ENCODE results near the gene PNKD.

Gene PNKD

DNA sequence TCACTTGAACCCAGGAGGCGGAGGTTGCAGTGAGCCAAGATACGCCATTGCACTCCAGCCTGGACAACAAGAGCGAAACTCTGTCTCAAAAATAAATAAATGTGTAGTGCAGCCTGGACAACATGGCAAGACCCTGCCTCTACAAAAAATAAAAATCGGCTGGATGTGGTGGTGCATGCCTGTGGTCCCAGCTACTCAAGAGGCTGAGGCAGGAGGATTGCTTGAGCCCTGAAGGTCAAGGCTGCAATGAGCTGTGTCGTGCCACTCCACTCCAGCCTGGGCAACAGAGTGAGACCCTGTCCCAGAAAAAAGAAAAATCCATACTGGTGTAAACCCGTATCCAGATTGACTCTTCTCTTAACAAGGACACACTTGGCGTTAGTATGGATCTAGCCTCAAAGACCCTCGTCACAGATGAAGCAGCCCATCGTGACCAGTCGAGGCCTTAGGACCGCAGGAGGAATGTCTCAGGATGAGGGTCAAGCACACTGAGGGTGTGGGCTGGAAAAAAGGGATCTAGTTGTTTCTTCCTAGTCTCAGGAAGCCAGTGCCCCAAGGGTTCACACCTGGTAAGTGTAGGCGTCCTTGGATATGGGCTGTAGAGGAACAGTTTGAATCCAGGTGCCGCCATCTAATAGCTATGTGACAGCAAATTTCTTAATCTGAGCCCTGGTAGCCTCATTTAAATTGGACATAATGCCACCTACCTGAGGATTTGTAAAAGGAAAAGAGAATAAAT is 13.5 kb upstream of the PNKD start:
- DNase-seq (ENCODE audit: low read depth in 4 of 4, low spot score in 1 of 4): no peak

DNA sequence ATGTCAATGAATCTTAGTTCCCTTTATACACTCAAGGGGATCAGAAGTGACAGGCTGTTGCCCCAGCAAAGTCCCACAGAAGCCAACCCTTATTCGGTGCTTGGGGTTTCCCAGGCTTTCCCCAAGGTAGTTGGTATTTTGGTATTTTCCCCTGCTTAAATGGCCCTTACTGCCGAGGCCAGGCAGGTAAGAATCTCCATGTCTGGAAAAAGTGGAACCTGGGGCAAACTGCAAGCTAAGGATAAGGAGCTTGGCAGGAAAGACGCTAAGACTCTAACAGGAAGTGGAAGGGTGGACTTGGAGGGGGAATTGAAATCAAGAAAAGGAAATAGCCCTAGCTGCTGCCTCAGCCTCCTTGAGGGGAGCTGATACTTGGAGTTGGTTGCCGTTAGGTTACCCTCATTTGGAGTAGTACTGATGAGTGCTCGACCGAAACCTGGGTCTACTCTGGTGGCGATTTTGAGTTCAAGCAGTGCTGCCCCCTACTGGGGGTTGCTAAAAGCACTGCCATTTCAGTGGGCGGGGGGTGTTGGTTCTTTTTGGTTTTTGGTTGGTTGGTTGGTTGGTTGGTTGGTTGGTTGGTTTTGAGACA is 12.8 kb upstream of the PNKD start:
- DNase-seq (ENCODE audit: low read depth in 4 of 4, low spot score in 1 of 4): peak; percentile 43 to 53 (median 48)

DNA sequence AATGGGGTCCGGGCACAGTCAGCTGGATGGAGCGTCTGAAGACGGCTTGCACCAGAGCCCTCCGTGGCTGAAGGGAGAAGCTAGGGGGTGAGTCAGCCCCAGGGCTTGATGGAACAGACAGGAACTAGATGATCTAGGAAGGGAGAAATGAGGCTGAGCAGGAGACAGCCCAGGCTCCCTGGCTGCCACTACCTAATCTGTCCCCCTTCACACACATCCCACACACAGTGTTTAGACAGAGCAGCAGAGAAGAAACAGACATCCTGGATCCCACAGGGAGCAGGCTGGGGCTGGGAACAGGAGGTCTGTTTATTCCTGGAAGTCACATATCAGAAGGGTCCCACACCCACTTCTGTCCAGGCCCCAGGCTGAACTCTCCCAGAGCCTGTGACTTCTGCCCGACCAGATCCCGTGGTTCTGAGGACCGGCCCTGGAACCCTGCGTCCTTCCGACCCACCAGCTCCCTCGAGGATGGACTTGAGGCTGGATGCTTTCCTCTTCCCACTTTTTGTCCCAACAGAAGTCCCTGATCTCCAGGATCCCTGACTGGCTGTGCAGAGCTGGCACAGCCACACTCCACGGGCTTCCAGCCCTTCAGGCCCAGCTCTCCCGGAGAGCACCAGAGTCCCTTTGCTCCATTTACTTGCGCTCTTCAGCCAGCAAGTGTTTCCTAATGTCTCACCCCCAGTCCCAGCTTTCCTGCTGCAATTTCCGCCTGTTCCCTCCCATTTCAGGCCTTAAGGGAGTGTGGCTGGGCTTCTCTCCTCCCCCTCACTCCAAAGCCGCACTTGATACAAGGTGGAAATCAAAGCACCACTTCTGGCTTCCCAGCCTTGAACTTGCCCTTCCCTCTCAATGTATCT is 11.0 kb upstream of the PNKD start:
- DNase-seq (ENCODE audit: low read depth in 4 of 4, low spot score in 1 of 4): no peak

DNA sequence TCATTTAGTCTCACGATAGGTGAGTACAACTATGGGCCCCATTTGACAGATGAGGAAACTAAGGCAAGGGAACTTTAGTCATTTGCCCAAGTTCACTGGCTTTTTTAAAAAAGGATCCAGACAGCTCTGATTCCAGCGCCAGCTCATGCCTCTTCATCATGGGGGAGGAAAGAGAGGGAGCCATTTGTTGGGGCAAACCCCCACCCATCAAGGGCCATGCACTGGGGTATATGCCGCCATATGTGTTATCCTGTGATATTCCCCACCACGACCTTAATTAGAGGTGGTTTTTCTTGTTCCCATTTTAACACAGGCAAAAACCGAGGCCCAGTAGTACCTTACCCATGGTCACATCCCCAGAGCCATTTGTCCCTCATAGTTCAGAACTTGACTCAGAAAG is 10.2 kb upstream of the PNKD start:
- no peak for DNase-seq (ENCODE audit: low read depth in 4 of 4, low spot score in 1 of 4)

DNA sequence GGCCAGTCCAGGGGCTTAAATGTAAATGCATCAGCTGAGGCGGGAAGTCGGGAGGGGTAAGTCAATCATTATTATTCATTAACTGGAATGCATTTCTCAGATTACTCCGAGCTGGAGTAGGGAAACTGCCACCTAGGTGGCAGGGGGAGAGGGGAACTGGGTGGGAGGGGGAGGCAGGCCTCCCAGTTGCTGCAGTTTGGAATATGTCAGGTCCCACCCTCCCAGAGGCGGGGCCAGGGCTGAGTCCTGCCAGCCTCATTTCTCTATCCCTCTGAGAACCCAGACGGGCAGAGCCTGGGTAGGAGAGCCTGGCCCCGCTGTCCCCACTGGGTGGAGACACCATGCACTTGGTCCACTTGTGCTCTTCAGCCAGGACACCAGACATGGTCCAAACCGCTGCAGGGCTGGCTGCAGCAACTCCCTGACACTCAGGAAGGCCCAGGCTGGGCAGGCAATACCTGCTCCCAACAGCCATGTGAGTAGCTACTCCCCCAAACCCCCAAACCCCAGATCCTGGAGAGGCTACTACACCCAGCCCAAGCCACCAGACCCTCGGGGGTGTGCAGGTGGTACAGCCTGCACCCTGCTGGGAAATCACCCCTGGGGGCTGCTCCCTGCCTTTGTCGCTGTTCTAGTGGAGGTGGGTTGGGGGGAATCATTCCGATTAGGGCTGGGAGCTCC is 9.4 kb upstream of the PNKD start, which contains the start of gene GPBAR1:
Gene GPBAR1, plus strand, starts transcription at position 274 of the 681 bp plus-strand sequence. CDS start 1,710 bp downstream, outside the sequence.
- DNase-seq (ENCODE audit: low read depth in 4 of 4, low spot score in 1 of 4): no peak

DNA sequence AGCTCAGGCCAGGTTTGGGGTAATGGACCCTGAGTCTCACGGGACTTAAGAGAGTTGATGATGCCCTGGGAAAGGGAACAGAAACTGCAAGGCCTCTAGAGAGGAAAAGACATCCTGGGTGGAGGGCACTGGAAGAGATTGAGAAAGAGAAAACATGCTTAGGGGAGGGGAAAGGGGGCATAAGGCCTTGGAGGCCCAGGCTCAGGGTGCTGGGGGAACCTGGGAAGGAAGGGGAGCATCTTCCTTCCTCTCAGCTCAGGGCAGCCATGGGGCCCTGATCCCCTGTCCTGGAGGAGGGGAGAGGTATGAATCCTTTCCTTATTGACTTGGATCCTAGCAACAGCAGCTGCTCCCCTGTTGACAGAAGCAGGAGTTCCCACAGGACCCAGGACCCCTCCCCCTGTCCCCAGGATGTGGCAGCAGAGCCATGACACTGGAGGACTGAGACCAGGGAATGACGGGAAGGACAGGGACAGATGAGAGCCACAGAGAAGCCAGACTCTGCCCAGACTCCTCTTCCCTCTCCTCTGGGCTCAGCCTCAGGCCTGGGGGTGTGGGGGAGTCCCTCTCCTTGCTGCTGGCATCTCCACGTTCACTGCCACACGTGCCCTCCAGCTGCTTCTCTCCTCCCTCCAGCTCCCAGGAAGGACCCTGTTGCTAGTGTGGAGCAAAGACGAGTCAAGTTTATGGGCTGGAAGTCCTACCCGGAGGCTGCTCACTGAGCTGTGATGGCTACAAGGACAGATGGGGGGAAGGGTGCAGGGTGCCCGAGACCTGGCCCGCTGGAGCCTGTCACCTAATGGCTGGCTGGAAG is 8.7 kb upstream of the PNKD start:
- no peak for DNase-seq (ENCODE audit: low read depth in 4 of 4, low spot score in 1 of 4)

DNA sequence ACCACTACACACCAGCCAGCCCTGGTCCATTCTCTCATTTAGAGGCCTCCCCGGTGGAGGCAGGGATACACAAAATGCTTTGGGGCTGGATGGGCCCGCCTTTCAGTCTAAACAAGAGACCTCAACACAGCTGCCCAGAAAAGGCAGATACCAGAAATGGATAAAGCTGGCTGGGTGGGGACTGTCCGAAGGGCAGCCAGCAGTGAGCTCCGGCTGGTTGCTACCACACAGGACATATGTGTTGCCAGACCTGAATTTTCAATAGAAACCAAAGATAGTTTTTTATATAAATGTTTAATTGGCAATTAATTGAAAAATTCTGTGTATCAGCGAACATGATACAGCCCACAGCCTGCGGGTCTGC is 8.1 kb upstream of the PNKD start:
- DNase-seq (ENCODE audit: low read depth in 4 of 4, low spot score in 1 of 4): no peak

DNA sequence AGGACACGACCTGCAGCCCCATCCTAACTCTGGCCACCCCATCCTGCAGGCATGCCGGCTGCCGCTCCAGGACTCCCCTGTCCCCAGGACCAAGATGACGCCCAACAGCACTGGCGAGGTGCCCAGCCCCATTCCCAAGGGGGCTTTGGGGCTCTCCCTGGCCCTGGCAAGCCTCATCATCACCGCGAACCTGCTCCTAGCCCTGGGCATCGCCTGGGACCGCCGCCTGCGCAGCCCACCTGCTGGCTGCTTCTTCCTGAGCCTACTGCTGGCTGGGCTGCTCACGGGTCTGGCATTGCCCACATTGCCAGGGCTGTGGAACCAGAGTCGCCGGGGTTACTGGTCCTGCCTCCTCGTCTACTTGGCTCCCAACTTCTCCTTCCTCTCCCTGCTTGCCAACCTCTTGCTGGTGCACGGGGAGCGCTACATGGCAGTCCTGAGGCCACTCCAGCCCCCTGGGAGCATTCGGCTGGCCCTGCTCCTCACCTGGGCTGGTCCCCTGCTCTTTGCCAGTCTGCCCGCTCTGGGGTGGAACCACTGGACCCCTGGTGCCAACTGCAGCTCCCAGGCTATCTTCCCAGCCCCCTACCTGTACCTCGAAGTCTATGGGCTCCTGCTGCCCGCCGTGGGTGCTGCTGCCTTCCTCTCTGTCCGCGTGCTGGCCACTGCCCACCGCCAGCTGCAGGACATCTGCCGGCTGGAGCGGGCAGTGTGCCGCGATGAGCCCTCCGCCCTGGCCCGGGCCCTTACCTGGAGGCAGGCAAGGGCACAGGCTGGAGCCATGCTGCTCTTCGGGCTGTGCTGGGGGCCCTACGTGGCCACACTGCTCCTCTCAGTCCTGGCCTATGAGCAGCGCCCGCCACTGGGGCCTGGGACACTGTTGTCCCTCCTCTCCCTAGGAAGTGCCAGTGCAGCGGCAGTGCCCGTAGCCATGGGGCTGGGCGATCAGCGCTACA is 7.4 kb upstream of the PNKD start:
- DNase-seq (ENCODE audit: low read depth in 4 of 4, low spot score in 1 of 4): no peak

DNA sequence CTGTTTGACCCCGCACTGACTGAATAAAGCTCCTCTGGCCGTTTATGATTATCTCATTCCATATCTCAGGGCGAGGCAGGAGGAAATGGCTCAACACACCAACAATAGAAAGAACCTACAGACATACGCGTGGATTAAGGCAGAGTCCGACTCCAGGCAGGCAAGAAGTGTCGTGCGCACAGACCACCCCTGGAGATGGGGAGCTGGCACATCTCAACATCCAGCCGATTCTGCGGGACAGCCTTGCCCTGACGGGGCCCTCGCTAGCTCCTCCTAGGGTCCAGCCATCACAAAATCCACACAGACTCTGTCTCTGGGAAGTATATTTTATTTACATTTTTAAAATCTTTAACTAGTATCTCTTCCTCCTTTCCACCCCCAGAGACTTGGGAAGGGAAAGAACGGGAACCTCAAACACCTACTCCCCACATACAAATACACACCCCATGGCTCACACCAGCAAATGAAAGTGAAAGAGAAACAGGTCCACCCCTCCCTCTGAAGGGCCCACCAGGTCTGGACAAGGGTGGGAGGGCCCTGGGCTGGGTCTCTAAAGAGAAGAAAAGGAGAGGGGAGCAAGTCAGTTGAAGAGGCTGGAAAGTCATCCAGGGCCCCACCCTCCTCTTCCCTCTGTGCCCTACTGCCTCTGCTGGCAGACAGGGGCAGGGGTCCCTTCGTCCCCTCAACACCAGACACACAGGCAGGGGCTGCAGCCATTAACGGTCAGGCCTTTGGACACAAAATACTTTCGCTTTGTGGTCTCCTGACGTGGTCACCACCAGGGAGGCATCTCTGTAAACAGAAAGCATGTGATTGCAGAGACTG is 6.3 kb upstream of the PNKD start:
- DNase-seq (ENCODE audit: low read depth in 4 of 4, low spot score in 1 of 4): no peak

DNA sequence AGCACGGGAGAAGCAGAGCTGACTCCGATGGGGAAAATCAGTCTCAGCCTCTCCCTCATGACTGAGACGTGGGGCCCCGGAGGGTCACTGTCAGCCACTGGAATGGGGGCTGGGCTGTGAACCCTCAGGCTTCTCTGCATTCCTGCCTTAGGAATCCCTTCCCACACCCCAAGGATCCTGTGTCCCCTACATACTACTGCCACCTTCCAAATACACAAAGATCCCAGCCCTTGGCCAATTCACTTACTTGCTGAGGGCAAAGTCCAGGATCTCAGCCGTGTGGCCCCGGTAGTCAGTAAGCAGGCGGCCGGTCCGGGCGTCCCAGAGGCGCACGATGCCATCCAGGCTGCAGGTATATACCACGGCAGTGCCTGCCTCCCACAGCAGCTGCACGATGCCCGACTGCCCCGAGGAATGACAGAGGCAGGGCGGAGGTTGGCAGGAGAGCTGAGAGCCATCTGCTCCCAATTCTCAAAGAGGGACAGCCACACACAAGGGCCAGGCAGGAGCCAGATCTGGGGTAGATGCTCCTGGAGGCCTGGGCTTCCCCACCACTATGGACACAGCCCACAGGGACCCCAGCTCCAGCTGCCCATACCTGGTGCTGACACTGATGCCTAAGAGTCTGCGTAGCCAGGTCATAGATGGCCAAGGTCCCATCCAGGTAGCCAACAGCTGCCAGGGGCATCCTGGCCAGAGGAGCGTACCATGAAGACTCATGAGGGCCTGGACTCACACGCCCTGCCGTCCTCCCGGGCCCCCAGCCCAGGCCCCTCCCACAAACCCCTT is 5.4 kb upstream of the PNKD start:
- DNase-seq (ENCODE audit: low read depth in 4 of 4, low spot score in 1 of 4): no peak

DNA sequence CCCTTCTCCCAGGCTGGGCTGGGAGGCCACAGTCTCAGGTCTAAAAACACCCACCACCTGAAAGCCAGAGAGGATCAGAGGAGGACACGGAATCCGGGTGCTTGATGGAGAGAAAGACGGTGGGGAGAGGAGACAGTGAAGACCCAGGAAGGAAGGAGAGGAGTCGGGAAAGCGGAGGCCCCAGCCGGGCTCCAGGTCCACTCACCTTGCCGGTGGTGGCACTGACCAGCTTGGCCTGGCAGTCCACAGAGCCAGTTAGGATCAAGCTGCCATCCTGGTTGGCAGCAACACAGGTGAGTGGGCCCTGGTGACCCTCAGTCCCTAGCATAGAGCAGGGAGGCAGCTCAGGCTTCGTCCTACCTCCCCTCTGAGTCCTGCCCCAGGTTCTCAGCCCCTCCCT is 4.7 kb upstream of the PNKD start:
- DNase-seq (ENCODE audit: low read depth in 4 of 4, low spot score in 1 of 4): no peak

DNA sequence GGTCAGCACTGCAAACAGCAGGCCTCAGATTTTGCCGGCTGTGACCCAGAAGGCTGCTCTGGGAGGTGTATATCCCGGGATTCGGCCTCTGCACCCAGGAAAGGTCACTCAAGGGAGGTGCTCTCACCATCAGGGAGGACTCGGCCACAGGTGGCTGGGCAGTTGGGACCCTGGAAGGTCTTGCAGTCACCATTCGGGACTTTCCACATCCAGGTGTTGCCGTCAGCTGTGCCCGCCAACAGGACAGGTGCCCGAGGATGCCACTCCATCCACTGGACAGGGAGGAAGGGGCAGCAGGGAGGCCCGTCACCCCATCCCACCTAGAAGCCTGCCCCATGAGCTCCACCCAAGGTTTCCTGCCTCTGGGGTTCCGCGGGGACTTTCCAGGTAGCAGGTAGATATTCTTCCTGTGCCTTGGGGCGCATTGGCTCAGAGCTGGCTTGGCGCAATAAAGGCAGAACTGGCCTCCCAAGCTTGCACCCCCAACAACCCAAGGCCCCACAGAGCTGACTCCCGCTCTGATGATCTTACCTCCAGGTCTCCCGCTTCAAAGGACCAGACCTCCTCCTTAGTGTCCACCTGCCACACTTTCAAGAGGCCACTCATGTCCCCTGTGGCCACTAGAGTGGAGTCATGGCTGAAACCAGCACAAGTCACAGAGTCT is 3.9 kb upstream of the PNKD start:
- DNase-seq (ENCODE audit: low read depth in 4 of 4, low spot score in 1 of 4): no peak

DNA sequence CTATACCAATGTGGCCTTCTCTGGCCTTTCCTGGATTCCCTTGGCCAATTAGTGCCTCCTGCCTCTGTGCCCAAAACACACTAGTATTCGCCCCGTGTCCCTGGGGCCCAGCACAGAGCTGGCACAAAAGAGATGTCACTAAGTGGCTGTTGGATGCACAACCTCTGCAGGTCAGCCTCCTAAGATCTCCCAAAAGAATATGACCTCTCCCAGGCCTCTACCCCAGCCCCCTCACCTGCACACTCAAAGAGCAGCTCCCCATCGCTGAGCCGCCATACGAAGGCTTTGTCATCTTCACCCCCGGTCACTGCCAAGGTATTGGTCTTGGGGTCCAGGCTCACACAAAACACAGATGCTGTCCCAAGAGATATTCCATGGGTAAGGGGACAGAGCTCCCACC is 3.1 kb upstream of the PNKD start:
- no peak for DNase-seq (ENCODE audit: low read depth in 4 of 4, low spot score in 1 of 4)

DNA sequence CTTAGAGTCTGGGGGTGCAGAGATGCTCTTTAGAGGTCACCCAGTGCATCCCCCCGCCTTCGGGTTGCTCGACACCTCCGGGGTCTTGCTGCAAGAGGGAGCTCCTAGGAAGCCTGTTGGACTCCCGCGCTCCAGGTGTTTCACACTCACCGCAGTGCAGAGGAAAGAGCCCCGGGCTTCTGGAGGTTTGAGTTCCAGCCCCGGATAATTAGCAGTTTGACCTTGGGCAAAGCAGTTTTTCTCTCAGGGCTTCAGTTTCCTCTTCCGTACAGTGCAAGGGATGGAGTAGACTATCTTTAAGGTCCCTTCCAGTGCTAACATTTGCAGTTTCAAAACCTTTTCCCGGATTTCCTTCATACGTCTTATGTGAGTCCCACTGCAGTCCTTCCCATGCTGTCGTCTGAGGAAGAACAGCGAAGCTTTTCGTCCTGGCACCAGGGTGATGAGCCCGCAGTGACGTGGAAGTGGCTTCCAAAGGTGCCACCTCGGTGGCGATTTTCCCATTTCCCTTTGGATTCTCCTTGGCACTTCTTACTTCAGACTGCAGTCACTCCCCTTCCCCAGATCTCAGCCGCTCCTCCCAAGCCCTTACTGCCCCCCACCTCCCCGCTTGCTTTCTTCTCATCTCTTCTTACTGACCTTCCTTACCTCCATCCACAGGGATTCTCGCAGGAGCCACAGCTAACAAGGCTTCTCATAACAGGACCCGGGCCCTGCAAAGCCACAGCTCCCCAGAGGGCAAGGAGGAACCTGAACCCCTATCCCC is 585 bp downstream of the PNKD start:
- no peak for DNase-seq (ENCODE audit: low read depth in 4 of 4, low spot score in 1 of 4)

DNA sequence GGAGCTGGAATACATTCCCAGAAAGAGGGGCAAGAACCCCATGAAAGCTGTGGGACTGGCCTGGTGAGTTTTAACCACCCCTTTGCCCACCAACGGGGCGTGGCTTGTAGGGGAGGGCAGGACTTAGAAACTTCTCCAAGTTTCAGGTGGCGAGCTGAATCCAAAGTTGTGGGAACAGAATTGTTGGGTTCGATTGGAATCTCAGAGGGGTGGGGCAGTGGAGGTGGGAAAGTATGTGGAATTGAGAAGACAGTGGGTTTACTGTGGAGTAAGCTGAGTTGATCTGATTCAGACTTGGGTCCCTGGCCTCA is 1.1 kb downstream of the PNKD start:
- no peak for DNase-seq (ENCODE audit: low read depth in 4 of 4, low spot score in 1 of 4)

DNA sequence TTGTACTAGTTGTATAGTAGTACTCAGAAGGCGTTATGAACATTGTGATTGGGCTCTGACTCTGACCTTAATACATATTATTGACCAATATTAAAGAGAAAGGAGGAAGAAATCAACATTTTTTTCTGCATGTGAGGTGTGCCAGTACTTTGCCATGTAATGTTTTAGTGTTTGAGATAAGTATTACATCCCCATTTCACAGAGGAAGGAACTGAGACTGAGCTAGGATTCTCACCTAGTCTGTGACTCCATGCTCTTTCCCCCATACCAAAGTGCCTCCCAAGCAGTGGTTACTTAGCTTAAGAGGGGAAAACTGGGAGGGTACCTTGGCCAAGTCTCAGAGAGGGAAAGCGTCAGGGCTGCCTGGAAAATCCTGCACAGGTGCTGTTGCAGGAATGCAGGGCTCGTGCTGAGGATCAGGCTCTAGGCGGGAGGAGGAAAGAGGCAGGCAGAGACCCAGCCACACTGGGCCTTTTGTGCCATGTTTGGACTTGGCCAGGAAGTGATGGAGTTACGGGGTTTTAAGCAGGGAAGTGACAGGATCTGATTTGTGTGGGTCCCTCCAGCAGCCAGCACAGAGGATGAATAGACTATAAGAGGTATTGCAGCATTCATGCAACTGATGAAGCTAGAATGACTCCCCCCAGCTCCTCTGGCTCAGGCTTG is 1.7 kb downstream of the PNKD start:
- no peak for DNase-seq (ENCODE audit: low read depth in 4 of 4, low spot score in 1 of 4)

Data from stimulated activated CD4-positive, alpha-beta T cell treated with anti-CD3 and anti-CD28 coated beads, Interleukin-1b, Interleukin-23, amount 100 ng/mL, for 24 hours (primary cell).